HEK293 (cell line): ENCODE data around the gene SLA2.
A peak's percentile ranks its signal among the peaks of the same experiment; 100 is the strongest.

Source experiments
- CTCF ChIA-PET: fragments of 350-600 bp; formaldehyde crosslinking; extraction: SDS; loops from one replicate; lab custom pipeline; 2021; ENCODE audit warnings: antibody characterized with exemption; lab: Yijun Ruan, JAX
- POLR2A ChIA-PET: fragments of 300-600 bp; formaldehyde crosslinking; extraction: SDS; loops from one replicate; lab custom pipeline; 2020; ENCODE audit warnings: antibody characterized with exemption, inconsistent platforms; lab: Yijun Ruan, JAX
- H3K27ac ChIP-seq: fragments of 200-500 bp; sonication (Bioruptor generic); 2 replicates; pipeline ENCODE4 v1.5.1; 2014; ENCODE audit warnings: low read depth, low read length, control low read depth, inconsistent platforms; ENCODE audit errors: extremely low read depth
- H3K36me3 ChIP-seq, 2 experiments: fragments of 200-500 bp in 1 of 2; sonication (Bioruptor generic) in 1 of 2; 1 replicate in 1 of 2; 2 replicates in 1 of 2; pipeline ENCODE4 v1.5.1; 2014 to 2017; ENCODE audit warnings: inconsistent platforms in 2 of 2, low read length in 2 of 2; ENCODE audit not compliant: control insufficient read depth in 2 of 2, insufficient read depth in 1 of 2
- H3K4me1 ChIP-seq: fragments of 200-500 bp; sonication (Bioruptor generic); 2 replicates; pipeline ENCODE4 v1.5.1; 2014; ENCODE audit warnings: mild to moderate bottlenecking, low read length, inconsistent platforms; ENCODE audit not compliant: control insufficient read depth, insufficient read depth
- H3K4me3 ChIP-seq: 2 replicates; pipeline ENCODE4 v1.5.1; 2011; ENCODE audit warnings: low read depth, mild to moderate bottlenecking, control low read depth, low read length, moderate library complexity
- H3K9me3 ChIP-seq: fragments of 200-500 bp; sonication (Bioruptor generic); 2 replicates; pipeline ENCODE4 v1.5.1; 2014; ENCODE audit warnings: low read depth, low read length, inconsistent platforms; ENCODE audit not compliant: control insufficient read depth, insufficient read depth
- EGR2 ChIP-seq: fragments of 450-650 bp; formaldehyde crosslinking; IDR thresholded peaks from 2 replicates; pipeline ENCODE4 v1.5.1; 2016; ENCODE audit warnings: low read depth, missing biosample characterization, missing genetic modification characterization
- ELK4 ChIP-seq: IDR thresholded peaks from 2 replicates; pipeline ENCODE4 v1.6.1; 2011; ENCODE audit warnings: mild to moderate bottlenecking, low read depth, low read length, borderline replicate concordance
- GLI4 ChIP-seq: fragments of 450-650 bp; formaldehyde crosslinking; IDR thresholded peaks from 2 replicates; pipeline ENCODE4 v1.5.1; 2016; ENCODE audit warnings: missing biosample characterization, missing genetic modification characterization
- KLF1 ChIP-seq: fragments of 450-650 bp; formaldehyde crosslinking; IDR thresholded peaks from 2 replicates; pipeline ENCODE4 v1.5.1; 2016; ENCODE audit warnings: missing biosample characterization, missing genetic modification characterization
- KLF16 ChIP-seq: fragments of 450-650 bp; formaldehyde crosslinking; IDR thresholded peaks from 2 replicates; pipeline ENCODE4 v1.5.1; 2017; ENCODE audit warnings: missing biosample characterization, missing genetic modification characterization
- KLF17 ChIP-seq: fragments of 450-650 bp; formaldehyde crosslinking; IDR thresholded peaks from 2 replicates; pipeline ENCODE4 v1.5.1; 2016; ENCODE audit warnings: missing biosample characterization, missing genetic modification characterization
- WT1 ChIP-seq: fragments of 450-650 bp; formaldehyde crosslinking; IDR thresholded peaks from 2 replicates; pipeline ENCODE4 v1.5.1; 2016; ENCODE audit warnings: missing biosample characterization, missing genetic modification characterization
- YY2 ChIP-seq: fragments of 450-650 bp; formaldehyde crosslinking; IDR thresholded peaks from 2 replicates; pipeline ENCODE4 v1.5.1; 2016; ENCODE audit warnings: missing biosample characterization, missing genetic modification characterization
- ZBTB49 ChIP-seq: fragments of 450-650 bp; formaldehyde crosslinking; IDR thresholded peaks from 2 replicates; pipeline ENCODE4 v1.5.1; 2016; ENCODE audit warnings: missing biosample characterization, missing genetic modification characterization, low read depth
- ZFHX2 ChIP-seq: fragments of 450-650 bp; formaldehyde crosslinking; conservative IDR thresholded peaks from 2 replicates; pipeline ENCODE4 v1.5.1; 2016; ENCODE audit warnings: missing biosample characterization, missing genetic modification characterization
- ZFP69B ChIP-seq: fragments of 450-650 bp; formaldehyde crosslinking; IDR thresholded peaks from 2 replicates; pipeline ENCODE4 v1.5.1; 2016; ENCODE audit warnings: missing biosample characterization, missing genetic modification characterization
- ZNF148 ChIP-seq: fragments of 450-650 bp; formaldehyde crosslinking; IDR thresholded peaks from 2 replicates; pipeline ENCODE4 v1.5.0; 2017; ENCODE audit warnings: missing biosample characterization, missing genetic modification characterization, borderline replicate concordance
- ZNF2 ChIP-seq: fragments of 450-650 bp; formaldehyde crosslinking; IDR thresholded peaks from 2 replicates; pipeline ENCODE4 v1.5.1; 2016; ENCODE audit warnings: missing biosample characterization, missing genetic modification characterization
- ZNF266 ChIP-seq: fragments of 450-650 bp; formaldehyde crosslinking; IDR thresholded peaks from 2 replicates; pipeline ENCODE4 v1.5.1; 2016; ENCODE audit warnings: missing biosample characterization, missing genetic modification characterization, low read depth
- ZNF292 ChIP-seq: fragments of 450-650 bp; formaldehyde crosslinking; IDR thresholded peaks from 2 replicates; pipeline ENCODE4 v1.5.1; 2016; ENCODE audit warnings: low read depth, missing biosample characterization, missing genetic modification characterization, borderline replicate concordance
- ZNF404 ChIP-seq: fragments of 450-650 bp; formaldehyde crosslinking; IDR thresholded peaks from 2 replicates; pipeline ENCODE4 v1.5.1; 2017; ENCODE audit warnings: missing biosample characterization, missing genetic modification characterization
- ZNF626 ChIP-seq: fragments of 450-650 bp; sonication (Bioruptor Pico); formaldehyde crosslinking; IDR thresholded peaks from 2 replicates; pipeline ENCODE4 v1.5.1; 2018; ENCODE audit warnings: missing biosample characterization, missing genetic modification characterization, inconsistent platforms
- ZNF658 ChIP-seq: fragments of 450-650 bp; formaldehyde crosslinking; IDR thresholded peaks from 2 replicates; pipeline ENCODE4; 2016; ENCODE audit warnings: missing biosample characterization, missing genetic modification characterization
- ZNF660 ChIP-seq: fragments of 450-650 bp; IDR thresholded peaks from 2 replicates; pipeline ENCODE4 v1.5.1; 2018; ENCODE audit warnings: missing biosample characterization, mild to moderate bottlenecking, missing genetic modification characterization
- ZNF76 ChIP-seq: fragments of 450-650 bp; formaldehyde crosslinking; IDR thresholded peaks from 2 replicates; pipeline ENCODE4; 2016; ENCODE audit warnings: low read depth, missing biosample characterization, missing genetic modification characterization, borderline replicate concordance
- ZNF791 ChIP-seq: fragments of 450-650 bp; formaldehyde crosslinking; IDR thresholded peaks from 2 replicates; pipeline ENCODE4 v1.5.1; 2016; ENCODE audit warnings: missing biosample characterization, missing genetic modification characterization

Gene SLA2

GRCh38 chr20:36582821-36583220 is 63.2 kb downstream of the SLA2 start:
- Histone ChIP-seq H3K27ac (no peak overlapping the region), H3K4me3 (no peak overlapping the region), H3K36me3 (peaks cover 12 to 63% of the 10 kb centered on the region in 2 experiments; a peak in 2 of 3 replicates), H3K9me3 (no peaks in the 10 kb centered on the region), H3K4me1 (peaks cover 4% of the 10 kb centered on the region)
- CTCF ChIA-PET: no interaction called here
- POLR2A ChIA-PET: no interaction called here
- TF ChIP-seq ZNF76 (tag by site-specific recombination): no peak
- no peak for TF ChIP-seq ZNF266
- no peak for TF ChIP-seq ZNF148 (tag by site-specific recombination)
- TF ChIP-seq ZNF626: no peak
- TF ChIP-seq GLI4: no peak
- TF ChIP-seq KLF1: no peak
- TF ChIP-seq ZNF791 (tag by site-specific recombination): no peak
- TF ChIP-seq ZNF292 (tag by site-specific recombination): no peak
- no peak for TF ChIP-seq ZFP69B (tag by site-specific recombination)
- no peak for TF ChIP-seq ZNF658 (tag by site-specific recombination)
- TF ChIP-seq ZNF2 (tag by site-specific recombination): no peak
- TF ChIP-seq, all 188 proteins: peak for 0

- no peak overlapping the region for H3K4me3 ChIP-seq
- CTCF ChIA-PET: no interaction called here
- no peak overlapping the region for H3K27ac ChIP-seq
- POLR2A ChIA-PET: no interaction called here
- H3K9me3 ChIP-seq: no peaks in the 10 kb centered on the region
- peaks cover 12 to 60% of the 10 kb centered on the region in 2 experiments; a peak in 2 of 3 replicates for H3K36me3 ChIP-seq
- H3K4me1 ChIP-seq: peaks cover 4% of the 10 kb centered on the region
- no peak for TF ChIP-seq KLF16 (tag by site-specific recombination)
Observed at GRCh38 chr20:36582322-36582721, 63.7 kb downstream of the SLA2 start.

- Histone ChIP-seq H3K9me3 (no peaks in the 10 kb centered on the region), H3K4me1 (peaks cover 4% of the 10 kb centered on the region), H3K27ac (no peak overlapping the region), H3K36me3 (peaks cover 12 to 47% of the 10 kb centered on the region in 2 experiments; a peak in 2 of 3 replicates), H3K4me3 (no peak overlapping the region)
- POLR2A ChIA-PET: interaction anchor here (0.6 kb wide), 1 partner anchor 1167 kb away, joined by 4 read pairs; no protein-coding TSS in a partner anchor
- CTCF ChIA-PET: no interaction called here
- TF ChIP-seq KLF17 (tag by site-specific recombination): peak; percentile 66; the same call in 1 of the 2 replicates
- peak; percentile 66; the same call in 1 of the 2 replicates for TF ChIP-seq ZFHX2
- TF ChIP-seq EGR2 (tag by site-specific recombination): peak; percentile 79
- no peak for TF ChIP-seq KLF1
- no peak for TF ChIP-seq YY2
- TF ChIP-seq ZNF404 (tag by site-specific recombination): no peak
- no peak for TF ChIP-seq ZBTB49 (tag by site-specific recombination)
- no peak for TF ChIP-seq ZNF660 (tag by site-specific recombination)
- 0 out of 2 replicates have a peak, but pooled peaks have one; percentile 17 for TF ChIP-seq WT1 (tag by site-specific recombination)
- no peak for TF ChIP-seq ELK4
Observed at GRCh38 chr20:36579996-36580545, 65.9 kb downstream of the SLA2 start.
